H1 (cell line): Measurements from ENCODE around the gene SHISA9.

ENCODE experiments used
- BRCA1 ChIP-seq: IDR thresholded peaks from 2 replicates; pipeline ENCODE4 v1.6.1; 2012; ENCODE audit warnings: low read depth, low read length, improper control_type of control experiment
- JUND ChIP-seq: IDR thresholded peaks from 2 replicates; pipeline ENCODE4 v1.6.1; 2011; ENCODE audit warnings: mild to moderate bottlenecking, improper control_type of control experiment, low read length
- KDM1A ChIP-seq: fragments of 200-600, 300-600 bp; sonication (generic); IDR thresholded peaks from 2 replicates; pipeline ENCODE4 v1.7.1; 2016; ENCODE audit warnings: mild to moderate bottlenecking, low read length, borderline replicate concordance
- POLR2A ChIP-seq, 2 experiments: IDR thresholded peaks; 1 replicate in 1 of 2; 2 replicates in 1 of 2; pipeline ENCODE4 v1.6.1; 2011; ENCODE audit warnings: low read depth in 2 of 2, low read length in 2 of 2, mild to moderate bottlenecking in 2 of 2; ENCODE audit errors: control extremely low read depth in 1 of 2
- POLR2AphosphoS5 ChIP-seq: IDR thresholded peaks from 2 replicates; pipeline ENCODE4 v1.6.1; 2011; ENCODE audit warnings: low read depth, low read length
- RAD21 ChIP-seq, 2 experiments: IDR thresholded peaks in 1 of 2; conservative IDR thresholded peaks in 1 of 2; 2 replicates each; pipeline ENCODE4 v1.6.1; 2011; ENCODE audit warnings: low read depth in 2 of 2, low read length in 2 of 2, improper control_type of control experiment in 1 of 2, inconsistent platforms in 1 of 2, mild to moderate bottlenecking in 1 of 2, moderate library complexity in 1 of 2
- SIRT6 ChIP-seq: IDR thresholded peaks from one replicate; pipeline ENCODE4 v1.7.1; 2012; ENCODE audit warnings: low read length, inconsistent platforms
- TEAD4 ChIP-seq: IDR thresholded peaks from 2 replicates; pipeline ENCODE4 v1.6.1; 2012; ENCODE audit warnings: low read depth, low read length, inconsistent platforms, mixed read lengths
- TF ChIP-seq, protein P1 (sequence below), 3 experiments: IDR thresholded peaks; 1 replicate in 2 of 3; 2 replicates in 1 of 3; pipeline versions ENCODE4 v1.5.1 to v1.6.1; 2011; ENCODE audit warnings: low read length in 3 of 3, mild to moderate bottlenecking in 3 of 3, inconsistent platforms in 2 of 3, low read depth in 1 of 3, moderate library complexity in 1 of 3; ENCODE audit not compliant: insufficient read depth in 1 of 3; ENCODE audit errors: control extremely low read depth in 1 of 3
- TF ChIP-seq, protein P2 (sequence below): IDR thresholded peaks from 2 replicates; pipeline ENCODE4 v1.6.1; 2011; ENCODE audit warnings: low read length, improper control_type of control experiment

GRCh38 chr16:13056607-13057006 is 155.2 kb downstream of the SHISA9 start:
- TF ChIP-seq RAD21 (IDR thresholded peaks at IDR 0.05 in 1 of 2, conservative IDR thresholded peaks at IDR 0.05 in 1 of 2; ENCODE audit: low read depth in 2 of 2, low read length in 2 of 2) (no peak), TEAD4 (no peak), POLR2A (IDR thresholded peaks at IDR 0.05; ENCODE audit: control extremely low read depth in 1 of 2, low read depth in 2 of 2, low read length in 2 of 2) (no peak), SIRT6 (no peak), POLR2AphosphoS5 (no peak), JUND (no peak), BRCA1 (no peak), KDM1A (no peak)
- TF ChIP-seq, protein P1, sequence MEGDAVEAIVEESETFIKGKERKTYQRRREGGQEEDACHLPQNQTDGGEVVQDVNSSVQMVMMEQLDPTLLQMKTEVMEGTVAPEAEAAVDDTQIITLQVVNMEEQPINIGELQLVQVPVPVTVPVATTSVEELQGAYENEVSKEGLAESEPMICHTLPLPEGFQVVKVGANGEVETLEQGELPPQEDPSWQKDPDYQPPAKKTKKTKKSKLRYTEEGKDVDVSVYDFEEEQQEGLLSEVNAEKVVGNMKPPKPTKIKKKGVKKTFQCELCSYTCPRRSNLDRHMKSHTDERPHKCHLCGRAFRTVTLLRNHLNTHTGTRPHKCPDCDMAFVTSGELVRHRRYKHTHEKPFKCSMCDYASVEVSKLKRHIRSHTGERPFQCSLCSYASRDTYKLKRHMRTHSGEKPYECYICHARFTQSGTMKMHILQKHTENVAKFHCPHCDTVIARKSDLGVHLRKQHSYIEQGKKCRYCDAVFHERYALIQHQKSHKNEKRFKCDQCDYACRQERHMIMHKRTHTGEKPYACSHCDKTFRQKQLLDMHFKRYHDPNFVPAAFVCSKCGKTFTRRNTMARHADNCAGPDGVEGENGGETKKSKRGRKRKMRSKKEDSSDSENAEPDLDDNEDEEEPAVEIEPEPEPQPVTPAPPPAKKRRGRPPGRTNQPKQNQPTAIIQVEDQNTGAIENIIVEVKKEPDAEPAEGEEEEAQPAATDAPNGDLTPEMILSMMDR (IDR thresholded peaks at IDR 0.05; ENCODE audit: control extremely low read depth in 1 of 3, insufficient read depth in 1 of 3, low read depth in 1 of 3, low read length in 3 of 3), result no peak
- TF ChIP-seq, protein P2, sequence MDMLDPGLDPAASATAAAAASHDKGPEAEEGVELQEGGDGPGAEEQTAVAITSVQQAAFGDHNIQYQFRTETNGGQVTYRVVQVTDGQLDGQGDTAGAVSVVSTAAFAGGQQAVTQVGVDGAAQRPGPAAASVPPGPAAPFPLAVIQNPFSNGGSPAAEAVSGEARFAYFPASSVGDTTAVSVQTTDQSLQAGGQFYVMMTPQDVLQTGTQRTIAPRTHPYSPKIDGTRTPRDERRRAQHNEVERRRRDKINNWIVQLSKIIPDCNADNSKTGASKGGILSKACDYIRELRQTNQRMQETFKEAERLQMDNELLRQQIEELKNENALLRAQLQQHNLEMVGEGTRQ, result no peak
